Measurements from ENCODE around the gene TRIM14.
A peak's percentile ranks its signal among the peaks of the same experiment; 100 is the strongest.

Gene TRIM14

GRCh38 chr9:98118640-98119601 is at the start of gene TRIM14:
TSS of gene TRIM14 (minus strand) at chr9:98119222. CDS start at chr9:98119188, 34 bp downstream.
- peak within 1 kb of the TSS; percentile 75 for H3K4me3 ChIP-seq (ENCODE audit: low read depth, low read length)
- H3K36me3 ChIP-seq: peaks cover 5% of the 10 kb centered on the region
- H3K27ac ChIP-seq: peak within 1 kb of the TSS; percentile 48
- no peaks in the 10 kb centered on the region for H3K27me3 ChIP-seq (ENCODE audit: insufficient read depth, low read depth, severe bottlenecking)
- TF ChIP-seq CTCF (IDR thresholded peaks at IDR 0.05; ENCODE audit: low read depth, low read length): peak; percentile 61
- DNase-seq: peak; percentile 74
- H3K9me3 ChIP-seq (ENCODE audit: severe bottlenecking): no peaks in the 10 kb centered on the region

GRCh38 chr9:98168153-98168780 is 49.2 kb upstream of the TRIM14 start:
- Histone ChIP-seq H3K36me3 (no peaks in the 10 kb centered on the region), H3K9me3 (ENCODE audit: severe bottlenecking) (no peaks in the 10 kb centered on the region), H3K27ac (0 out of 2 replicates have a peak overlapping the region, but pooled peaks have one; percentile 37), H3K27me3 (ENCODE audit: insufficient read depth, low read depth, severe bottlenecking) (no peaks in the 10 kb centered on the region), H3K4me3 (ENCODE audit: low read depth, low read length) (no peak overlapping the region)
- no peak for DNase-seq
- TF ChIP-seq CTCF (IDR thresholded peaks at IDR 0.05; ENCODE audit: low read depth, low read length): no peak

GRCh38 chr9:98164912-98165311 is 45.9 kb upstream of the TRIM14 start:
- no peaks in the 10 kb centered on the region for H3K9me3 ChIP-seq (ENCODE audit: severe bottlenecking)
- no peaks in the 10 kb centered on the region for H3K36me3 ChIP-seq
- no peak for DNase-seq
- TF ChIP-seq CTCF (IDR thresholded peaks at IDR 0.05; ENCODE audit: low read depth, low read length): no peak
- H3K27me3 ChIP-seq (ENCODE audit: insufficient read depth, low read depth, severe bottlenecking): no peaks in the 10 kb centered on the region
- H3K27ac ChIP-seq: no peak overlapping the region
- H3K4me3 ChIP-seq (ENCODE audit: low read depth, low read length): no peak overlapping the region

GRCh38 chr9:98162613-98163012 is 43.6 kb upstream of the TRIM14 start:
- H3K27me3 ChIP-seq (ENCODE audit: insufficient read depth, low read depth, severe bottlenecking): no peaks in the 10 kb centered on the region
- DNase-seq: no peak
- H3K4me3 ChIP-seq (ENCODE audit: low read depth, low read length): no peak overlapping the region
- H3K36me3 ChIP-seq: peaks cover 4% of the 10 kb centered on the region; the same call in 1 of the 2 replicates
- H3K27ac ChIP-seq: no peak overlapping the region
- no peak for TF ChIP-seq CTCF (IDR thresholded peaks at IDR 0.05; ENCODE audit: low read depth, low read length)
- no peaks in the 10 kb centered on the region for H3K9me3 ChIP-seq (ENCODE audit: severe bottlenecking)

GRCh38 chr9:98161851-98162250 is 42.8 kb upstream of the TRIM14 start:
- Histone ChIP-seq H3K9me3 (ENCODE audit: severe bottlenecking) (no peaks in the 10 kb centered on the region), H3K27ac (no peak overlapping the region), H3K27me3 (ENCODE audit: insufficient read depth, low read depth, severe bottlenecking) (no peaks in the 10 kb centered on the region), H3K4me3 (ENCODE audit: low read depth, low read length) (no peak overlapping the region), H3K36me3 (peaks cover 9% of the 10 kb centered on the region)
- TF ChIP-seq CTCF (IDR thresholded peaks at IDR 0.05; ENCODE audit: low read depth, low read length): no peak
- no peak for DNase-seq

Measured in WERI-Rb-1 (cell line).